Lung (tissue), 12 donors: ENCODE measurements around the gene SKP1. TPM values are rescaled to one million over a fixed set of nuclear protein-coding genes. Genes with fewer than 3 reads are reported as not detected.

ENCODE experiments used
- ATAC-seq: fragments of 200-7000 bp; cut with Tn5 transposase; one replicate; pipeline ENCODE4 v1.9.1; 2020; ENCODE audit warnings: moderate number of reproducible peaks; ENCODE audit not compliant: insufficient read depth, low FRiP score
- DNase-seq, 3 donors: peaks; one replicate each; pipeline ENCODE4 v3.0.0-alpha.2; 2013 to 2017
- H3K27ac ChIP-seq, 2 donors: one replicate each; pipeline ENCODE4 v1.5.1; 2013; ENCODE audit warnings: mild to moderate bottlenecking in 2 of 2, moderate library complexity in 2 of 2, control low read depth in 1 of 2, inconsistent platforms in 1 of 2, low read depth in 1 of 2, low read length in 1 of 2
- H3K27me3 ChIP-seq, 3 donors: one replicate each; pipeline ENCODE4 v1.5.1; 2013; ENCODE audit warnings: low read length in 2 of 3; ENCODE audit not compliant: control insufficient read depth in 3 of 3, insufficient read depth in 3 of 3
- H3K36me3 ChIP-seq, 4 donors: one replicate each; pipeline ENCODE4 v1.5.1; 2013; ENCODE audit warnings: low read length in 4 of 4, mild to moderate bottlenecking in 1 of 4, moderate library complexity in 1 of 4; ENCODE audit not compliant: control insufficient read depth in 4 of 4, insufficient read depth in 4 of 4
- H3K4me1 ChIP-seq, 5 donors: one replicate each; pipeline ENCODE4 v1.5.1; 2013; ENCODE audit warnings: low read length in 5 of 5, mild to moderate bottlenecking in 2 of 5, moderate library complexity in 1 of 5; ENCODE audit not compliant: control insufficient read depth in 5 of 5, insufficient read depth in 5 of 5
- H3K4me3 ChIP-seq: one replicate; pipeline ENCODE4 v1.5.1; 2013; ENCODE audit warnings: mild to moderate bottlenecking, control low read depth, moderate library complexity
- H3K9ac ChIP-seq, 2 donors: one replicate each; pipeline ENCODE4 v1.5.1; 2013; ENCODE audit warnings: low read length in 2 of 2, control low read depth in 1 of 2; ENCODE audit not compliant: insufficient read depth in 1 of 2
- H3K9me3 ChIP-seq, 4 donors: one replicate each; pipeline ENCODE4 v1.5.1; 2013; ENCODE audit warnings: low read length in 3 of 4, mild to moderate bottlenecking in 1 of 4, moderate library complexity in 1 of 4; ENCODE audit not compliant: control insufficient read depth in 4 of 4, insufficient read depth in 3 of 4
- CTCF ChIP-seq: IDR thresholded peaks from 2 replicates; pipeline ENCODE4 v1.5.1; 2012; ENCODE audit warnings: mild to moderate bottlenecking; ENCODE audit errors: control extremely low read depth, extremely low read depth
- WGBS, 2 donors: extraction: QIAGEN DNeasy Blood & Tissue Kit; methylation state at CpG; one replicate each; pipeline ENCODE4 v1.1.7; 2013; 5-methylcytosine and 5-hydroxymethylcytosine counted together
- polyA plus RNA-seq, 2 donors: library from polyadenylated mRNA; stranded (reverse); fragments of 200-250 nt; gene quantifications; one replicate each; pipeline ENCODE4 v1.2.1, GENCODE V29; 2013
- total RNA-seq, 2 donors: library from RNA; depleted of rRNA in 1 of 2; stranded (reverse); fragments of >200 nt in 1 of 2; gene quantifications; one replicate each; pipeline ENCODE4 v1.2.1, GENCODE V29; 2014 to 2021
- donor health status: control.
- donor health status: control.
- donor health status: Bipolar disorder and iron deficiency.
- donor health status: healthy.
- donor health status: DM: yes; HTN: yes; CAD: no.

Gene SKP1
- total and polyA plus RNA-seq, 4 donors, result 149 to 551 (median 283) TPM

DNA sequence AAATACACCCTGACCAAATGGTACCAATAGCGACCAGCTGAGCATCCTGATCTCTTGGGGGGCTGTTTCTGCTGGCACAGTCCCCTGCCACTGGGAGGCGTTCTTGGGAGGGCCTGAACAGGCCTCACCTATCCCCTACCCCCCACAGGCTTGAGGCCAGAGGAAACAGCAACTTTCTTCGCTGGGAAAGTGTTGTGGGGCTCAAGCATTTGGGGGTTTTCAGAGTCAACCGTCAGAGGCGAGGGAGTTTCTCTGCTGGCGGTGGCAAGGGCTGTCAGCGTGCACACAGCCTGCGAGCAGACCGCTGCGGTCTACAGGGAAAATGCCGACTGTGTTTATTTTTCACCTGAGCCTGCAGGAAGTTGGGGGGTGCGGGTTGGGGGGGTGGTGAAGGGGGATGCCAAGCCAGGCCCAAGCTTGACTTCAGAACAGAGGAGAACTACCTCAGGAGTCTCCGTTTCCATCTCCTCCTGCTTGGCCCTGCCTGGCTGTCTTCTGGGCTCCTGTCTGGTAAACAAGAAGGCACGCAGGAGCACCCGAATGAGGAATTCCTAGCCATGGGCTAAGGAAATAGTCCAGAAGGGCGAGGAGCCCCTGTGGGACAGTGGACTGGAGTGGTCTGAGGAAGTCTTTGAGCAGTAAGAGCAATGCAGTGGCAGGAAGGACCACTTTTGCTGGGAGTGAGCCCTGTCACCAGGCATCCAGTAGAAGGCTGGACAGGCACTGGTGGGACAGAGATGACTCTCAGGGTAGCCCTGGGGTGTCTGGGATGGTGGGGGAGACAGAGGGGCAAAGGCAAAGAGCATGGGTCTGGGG is 44.2 kb downstream of the SKP1 start:
- no peaks in the 10 kb centered on the region for H3K9me3 ChIP-seq
- H3K4me3 ChIP-seq, result no peak overlapping the region
- ATAC-seq (no peak), DNase-seq (no peak)
- no peak overlapping the region for H3K27ac ChIP-seq
- H3K36me3 ChIP-seq, result peaks cover 0 to 30% (median 15%) of the 10 kb centered on the region in 4 donors
- H3K27me3 ChIP-seq, result no peaks in the 10 kb centered on the region
- 49 to 54% methylated on average over 16 of the region's 16 CpGs for WGBS, 2 donors
- no peak overlapping the region for H3K9ac ChIP-seq
- TF ChIP-seq CTCF, result no peak
- H3K4me1 ChIP-seq, result peaks cover 0 to 33% (median 0%) of the 10 kb centered on the region in 5 donors

- no peak for DNase-seq
- no peak overlapping the region for H3K9ac ChIP-seq
- peak overlapping the region in 1 of 2 donors; percentile 20 for H3K27ac ChIP-seq
- no peaks in the 10 kb centered on the region for H3K9me3 ChIP-seq
- peaks cover 0 to 30% (median 15%) of the 10 kb centered on the region in 4 donors for H3K36me3 ChIP-seq
- peaks cover 0 to 34% (median 0%) of the 10 kb centered on the region in 5 donors for H3K4me1 ChIP-seq
- WGBS, 2 donors, result 90 to 96% methylated on average over 7 of the region's 7 CpGs
- H3K27me3 ChIP-seq, result no peaks in the 10 kb centered on the region
- no peak for ATAC-seq
- H3K4me3 ChIP-seq, result no peak overlapping the region
- no peak for TF ChIP-seq CTCF
Measured at GRCh38 chr5:134131578-134132350, 45.0 kb downstream of the SKP1 start.

DNA sequence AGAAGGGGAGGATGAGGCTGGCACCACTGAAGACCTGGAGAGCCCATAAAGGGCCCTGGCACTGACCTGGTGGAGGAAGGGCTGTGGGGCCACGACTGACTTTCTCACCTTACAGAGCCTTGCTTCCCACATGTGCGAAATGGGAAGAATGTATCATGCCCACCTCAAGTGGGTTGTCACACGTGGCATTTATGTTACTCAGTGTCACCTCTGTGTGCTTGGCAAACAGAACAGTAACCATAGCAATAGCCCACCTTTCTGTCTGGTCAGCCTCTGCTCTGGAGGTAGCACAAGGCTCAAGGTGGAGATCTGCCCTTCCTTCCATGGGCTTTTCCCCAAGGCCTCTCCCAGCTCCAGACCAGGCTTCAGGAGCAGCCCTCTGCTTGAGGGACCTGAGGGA is 45.6 kb downstream of the SKP1 start:
- H3K27ac ChIP-seq, result no peak overlapping the region
- TF ChIP-seq CTCF, result no peak
- no peaks in the 10 kb centered on the region for H3K27me3 ChIP-seq
- DNase-seq, result no peak
- 73 to 85% methylated on average over 3 of the region's 3 CpGs for WGBS, 2 donors
- no peak overlapping the region for H3K4me3 ChIP-seq
- H3K4me1 ChIP-seq, result peaks cover 0 to 35% (median under 1%) of the 10 kb centered on the region in 5 donors
- no peak for ATAC-seq
- no peak overlapping the region for H3K9ac ChIP-seq
- H3K9me3 ChIP-seq, result no peaks in the 10 kb centered on the region
- peaks cover 0 to 30% (median 10%) of the 10 kb centered on the region in 4 donors for H3K36me3 ChIP-seq
